NCI-H1694 treated with DMSO at 0.1 percent for 48 hours (cell line): ENCODE measurements around the gene KANSL2.
"Not testable (repeated sequence)": the region's sequence is repeated elsewhere in the genome, so short reads cannot be mapped to it uniquely, and the experiment has no call there.

Experiments
- DNase-seq: peaks from one replicate; lab custom pipeline; 2025; lab: John Stamatoyannopoulos, UW

KANSL2 gene, protein sequence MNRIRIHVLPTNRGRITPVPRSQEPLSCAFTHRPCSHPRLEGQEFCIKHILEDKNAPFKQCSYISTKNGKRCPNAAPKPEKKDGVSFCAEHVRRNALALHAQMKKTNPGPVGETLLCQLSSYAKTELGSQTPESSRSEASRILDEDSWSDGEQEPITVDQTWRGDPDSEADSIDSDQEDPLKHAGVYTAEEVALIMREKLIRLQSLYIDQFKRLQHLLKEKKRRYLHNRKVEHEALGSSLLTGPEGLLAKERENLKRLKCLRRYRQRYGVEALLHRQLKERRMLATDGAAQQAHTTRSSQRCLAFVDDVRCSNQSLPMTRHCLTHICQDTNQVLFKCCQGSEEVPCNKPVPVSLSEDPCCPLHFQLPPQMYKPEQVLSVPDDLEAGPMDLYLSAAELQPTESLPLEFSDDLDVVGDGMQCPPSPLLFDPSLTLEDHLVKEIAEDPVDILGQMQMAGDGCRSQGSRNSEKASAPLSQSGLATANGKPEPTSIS

DNA sequence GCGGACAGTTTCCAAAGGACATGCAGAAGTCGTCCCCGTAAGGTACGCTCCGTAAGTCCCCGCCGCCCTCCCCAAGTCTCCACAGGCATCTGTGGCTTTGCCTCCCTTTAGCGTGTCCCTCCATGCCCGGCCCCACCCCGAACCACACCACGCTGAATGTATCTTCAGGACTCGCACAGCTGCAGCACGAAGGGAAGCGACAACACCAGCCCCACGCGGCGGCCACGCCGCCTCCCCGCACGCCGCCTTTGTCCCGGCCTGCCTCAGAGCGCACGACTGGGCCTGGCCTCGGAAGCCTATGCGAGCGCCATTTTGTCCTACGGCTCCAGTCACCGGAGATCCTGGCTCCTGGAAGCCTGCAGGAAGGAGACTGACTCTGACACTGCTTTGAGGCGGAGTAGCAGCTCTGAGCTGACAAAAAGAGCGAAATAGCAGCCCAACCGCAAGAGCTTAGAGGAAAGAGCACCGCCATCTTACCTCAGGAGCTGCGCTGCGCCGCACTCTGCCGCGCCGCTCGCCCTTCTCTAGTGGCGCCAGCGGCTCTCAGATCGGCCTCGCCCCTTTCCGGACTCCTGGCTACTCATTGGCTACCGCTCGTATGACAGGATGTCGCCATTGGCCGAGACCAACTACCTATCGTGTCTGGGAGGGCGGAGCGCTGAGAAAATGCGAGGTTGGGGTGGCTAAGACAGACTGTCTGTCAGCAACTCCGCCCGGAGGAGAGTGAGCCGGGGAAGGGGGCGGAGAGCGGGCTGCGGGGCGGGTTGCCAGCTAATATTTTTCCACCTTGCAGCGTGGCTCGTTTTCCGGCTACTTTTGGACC lies at the start of gene KANSL2:
Gene KANSL2, minus strand, starts transcription at position 529 of the 823 bp plus-strand sequence. CDS start 606 bp downstream, outside the sequence.
- DNase-seq = peak; percentile 95

DNA sequence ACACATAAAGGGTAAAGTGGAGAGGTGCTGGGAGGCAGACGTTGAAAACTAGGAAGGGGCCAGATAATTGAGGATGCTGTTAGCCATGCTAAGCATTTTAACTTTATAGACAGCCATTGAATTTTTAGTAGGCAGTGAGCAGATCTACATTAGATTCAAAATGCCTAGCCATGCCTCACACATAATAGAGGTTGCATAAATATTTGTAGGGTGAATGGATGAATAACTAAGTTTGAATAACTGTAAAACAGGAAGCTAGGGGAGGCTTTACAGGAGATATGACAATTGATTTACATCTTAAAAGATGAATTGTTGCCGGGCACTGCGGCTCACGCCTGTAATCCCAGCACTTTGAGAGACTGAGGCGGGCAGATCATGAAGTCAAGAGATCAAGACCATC lies 46.8 kb upstream of the KANSL2 start:
- no peak for DNase-seq

DNA sequence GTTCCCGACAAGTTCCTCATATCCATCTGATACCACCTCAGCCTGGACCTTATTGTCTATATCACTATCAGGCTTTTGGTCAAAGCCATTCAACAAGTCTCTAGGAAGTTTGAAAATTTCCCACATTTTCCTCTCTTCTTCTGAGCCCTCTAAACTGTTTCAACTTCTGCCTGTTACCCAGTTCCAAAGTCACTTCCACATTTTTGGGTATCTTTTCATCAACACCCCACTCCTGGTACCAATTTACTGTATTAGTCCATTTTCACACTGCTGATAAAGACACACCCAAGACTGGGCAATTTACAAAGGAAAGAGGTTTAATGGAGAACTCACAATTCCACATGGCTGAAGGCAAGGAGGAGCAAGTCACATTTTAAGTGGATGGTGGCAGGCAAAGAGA lies 38.7 kb upstream of the KANSL2 start:
- not testable (repeated sequence) for DNase-seq

DNA sequence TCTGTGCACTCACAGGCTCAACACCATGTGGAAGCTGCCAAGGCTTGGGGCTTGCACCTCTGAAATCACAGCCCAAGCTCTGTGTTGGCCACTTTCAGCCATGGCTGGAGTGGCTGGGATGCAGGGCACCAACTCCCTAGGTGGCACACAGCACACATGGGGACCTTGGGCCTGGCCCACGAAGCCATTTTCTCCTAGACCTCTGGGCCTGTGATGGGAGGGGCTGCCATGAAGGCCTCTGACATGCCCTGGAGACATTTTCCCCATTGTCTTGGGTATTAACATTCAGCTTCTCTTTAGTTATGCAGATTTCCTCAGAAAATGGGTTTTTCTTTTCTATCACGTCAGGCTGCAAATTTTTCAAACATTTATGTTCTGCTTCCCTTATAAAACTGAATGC lies 38.1 kb upstream of the KANSL2 start:
- not testable (repeated sequence) for DNase-seq

DNA sequence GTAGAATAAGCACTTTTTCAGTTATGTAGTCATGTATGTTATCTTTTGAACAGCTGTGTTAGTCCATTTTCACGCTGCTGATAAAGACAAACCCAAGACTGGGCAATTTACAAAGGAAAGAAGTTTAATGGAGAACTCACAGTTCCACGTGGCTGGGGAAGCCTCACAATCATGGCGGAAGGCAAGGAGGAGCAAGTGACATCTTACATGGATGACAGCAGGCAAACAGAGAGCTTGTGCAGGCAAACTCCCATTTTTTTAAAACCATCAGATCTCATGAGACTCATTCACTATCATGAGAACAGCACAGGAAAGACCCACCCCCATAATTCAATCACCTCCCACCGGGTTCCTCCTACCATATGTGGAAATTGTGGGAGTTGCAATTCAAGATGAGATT lies 37.0 kb upstream of the KANSL2 start:
- not testable (repeated sequence) for DNase-seq

DNA sequence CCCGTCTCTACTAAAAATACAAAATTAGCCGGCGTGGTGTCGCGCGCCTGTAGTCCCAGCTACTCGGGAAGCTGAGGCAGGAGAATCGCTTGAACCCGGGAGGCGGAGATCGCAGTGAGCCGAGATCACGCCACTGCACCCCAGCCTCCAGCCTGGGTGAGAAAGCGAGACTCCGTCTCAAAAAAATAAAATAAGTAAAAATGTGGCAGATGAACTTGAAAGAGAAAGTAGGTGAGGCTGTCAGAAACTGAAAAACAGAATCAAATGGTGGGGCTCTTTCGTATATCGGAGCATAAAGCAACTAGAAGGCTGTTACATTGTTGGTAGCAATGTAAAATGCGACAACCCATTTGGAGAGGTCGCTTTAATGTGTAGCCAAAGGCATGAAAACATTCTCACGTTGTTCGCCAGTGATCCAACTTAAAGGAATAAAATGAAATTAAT lies 35.2 kb upstream of the KANSL2 start:
- no peak for DNase-seq

DNA sequence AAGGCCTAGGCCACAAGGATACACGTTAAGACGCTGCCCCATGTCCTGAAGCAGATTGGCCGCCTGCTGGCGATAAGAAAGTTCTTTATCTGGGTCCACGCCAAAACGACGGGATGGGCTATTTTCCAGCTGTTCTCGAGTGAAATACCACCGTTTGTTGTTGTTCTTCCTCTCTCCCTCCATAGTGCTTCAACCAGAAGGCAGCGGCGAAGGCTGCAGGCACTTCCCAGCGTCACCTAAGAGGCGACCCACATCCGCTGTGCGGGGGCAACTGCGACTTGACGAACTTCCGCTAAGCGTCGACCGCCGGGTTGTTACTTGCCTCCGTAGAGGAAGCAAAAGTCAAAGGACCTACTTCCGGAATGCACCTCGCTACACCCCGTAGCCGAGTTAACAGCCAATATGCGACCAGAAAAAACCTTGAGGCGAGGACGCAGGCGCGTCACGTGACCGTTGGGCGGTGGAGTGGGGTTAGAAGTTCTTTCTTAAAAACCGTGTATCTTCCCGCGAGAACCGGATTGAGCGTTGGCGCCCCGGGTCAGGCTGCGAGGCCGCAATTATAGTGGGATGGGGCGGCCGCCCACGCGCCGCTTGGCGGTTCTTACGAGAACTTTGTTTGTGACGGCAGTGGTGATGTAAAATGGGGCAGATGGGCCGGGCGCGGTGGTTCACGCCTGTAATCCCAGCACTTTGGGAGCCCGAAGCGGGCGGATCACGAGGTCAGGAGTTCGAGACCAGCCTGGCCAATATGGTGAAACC lies 34.6 kb upstream of the KANSL2 start, which contains the start of gene CCNT1:
Gene CCNT1, minus strand, starts transcription at position 215 of the 759 bp plus-strand sequence. Its CDS starts 32 bp downstream, at position 183.
- peak; percentile 97 for DNase-seq

DNA sequence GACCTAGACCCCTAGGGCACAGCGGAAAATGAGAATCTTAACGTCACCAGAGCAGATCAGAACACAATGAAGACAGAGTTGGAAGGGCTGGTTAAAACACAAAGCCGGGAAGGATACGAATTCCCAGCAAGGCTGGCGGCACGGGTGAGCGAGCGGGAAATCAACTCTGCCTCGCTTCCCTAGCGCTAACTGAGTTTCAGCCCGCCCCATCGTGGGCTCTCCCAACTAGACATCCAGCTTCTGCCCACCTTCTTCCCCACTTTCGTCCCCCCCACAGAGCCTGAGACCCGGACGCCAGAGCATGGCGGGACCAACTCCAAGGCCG lies 34.1 kb upstream of the KANSL2 start:
- no peak for DNase-seq

DNA sequence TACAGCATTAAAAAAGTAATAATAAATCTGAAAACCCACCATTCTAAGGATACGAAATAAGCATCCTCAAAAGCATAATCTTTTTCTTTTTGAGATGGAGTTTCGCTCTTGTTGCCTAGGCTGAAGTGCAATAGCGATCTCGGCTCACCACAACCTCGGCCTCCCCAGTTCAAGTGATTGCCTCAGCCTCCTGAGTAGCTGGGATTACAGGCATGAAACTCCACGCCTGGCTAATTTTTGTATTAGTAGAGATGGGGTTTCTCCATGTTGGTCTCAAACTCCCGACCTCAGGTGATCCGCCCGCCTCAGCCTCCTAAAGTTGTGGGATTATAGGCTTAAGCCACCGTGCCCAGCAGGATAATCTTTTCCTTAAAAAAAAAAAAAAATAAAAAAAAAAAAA lies 30.2 kb upstream of the KANSL2 start:
- DNase-seq = no peak

DNA sequence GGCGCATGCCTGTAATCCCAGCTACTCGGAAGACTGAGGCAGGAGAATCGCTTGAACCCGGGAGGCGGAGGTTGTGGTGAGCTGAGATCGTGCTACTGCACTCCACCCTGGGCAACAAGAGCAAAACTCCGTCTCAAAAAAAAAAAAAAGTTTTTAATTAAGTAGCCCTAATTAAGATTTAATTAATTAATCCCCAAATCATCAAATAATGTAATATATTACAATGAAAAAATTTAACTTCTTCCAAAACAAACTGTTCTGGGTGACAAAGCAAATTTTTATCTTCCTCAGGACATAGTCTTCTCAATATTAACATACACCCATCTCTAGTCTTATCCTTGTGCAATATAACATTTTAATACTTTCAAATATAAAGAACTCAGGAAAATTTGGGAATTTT lies 16.8 kb upstream of the KANSL2 start:
- DNase-seq = not testable (repeated sequence)

DNA sequence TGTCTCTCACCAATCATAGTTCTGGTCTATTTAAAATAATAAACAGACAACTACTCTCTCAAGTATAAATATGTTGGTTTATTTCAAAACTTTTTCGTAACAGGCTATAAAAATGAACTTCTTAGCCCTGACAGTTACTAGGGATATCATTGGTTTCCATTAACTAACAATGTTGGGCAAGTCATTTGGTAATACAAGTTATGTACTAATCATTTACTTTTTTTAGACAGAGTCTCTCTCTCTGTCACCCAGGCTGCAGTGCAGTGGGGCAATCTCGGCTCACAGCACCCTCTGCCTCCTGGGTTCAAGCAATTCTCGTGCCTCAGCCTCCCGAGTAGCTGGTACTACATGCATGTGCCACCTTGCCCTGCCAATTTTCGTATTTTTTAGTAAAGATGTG lies 14.6 kb upstream of the KANSL2 start:
- no peak for DNase-seq

DNA sequence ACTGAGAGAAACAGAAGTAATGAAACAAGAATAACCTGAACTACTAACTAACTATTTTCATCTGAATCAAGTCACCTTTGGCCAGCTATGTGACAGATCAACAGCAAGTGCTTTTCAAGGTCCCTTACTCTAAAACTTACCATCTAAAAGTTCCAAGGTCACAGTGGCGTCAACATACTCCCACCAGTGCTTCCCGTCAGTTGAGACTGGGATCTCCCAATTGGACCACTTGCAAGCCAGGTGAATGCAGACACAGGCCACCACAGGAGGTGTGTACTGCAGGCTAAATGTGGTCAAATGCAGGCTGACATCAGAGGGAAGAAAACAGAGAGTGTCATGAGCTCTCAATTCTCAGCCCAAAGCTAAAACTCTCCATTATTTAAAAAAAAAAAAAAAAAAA lies 13.8 kb upstream of the KANSL2 start:
- DNase-seq = no peak

DNA sequence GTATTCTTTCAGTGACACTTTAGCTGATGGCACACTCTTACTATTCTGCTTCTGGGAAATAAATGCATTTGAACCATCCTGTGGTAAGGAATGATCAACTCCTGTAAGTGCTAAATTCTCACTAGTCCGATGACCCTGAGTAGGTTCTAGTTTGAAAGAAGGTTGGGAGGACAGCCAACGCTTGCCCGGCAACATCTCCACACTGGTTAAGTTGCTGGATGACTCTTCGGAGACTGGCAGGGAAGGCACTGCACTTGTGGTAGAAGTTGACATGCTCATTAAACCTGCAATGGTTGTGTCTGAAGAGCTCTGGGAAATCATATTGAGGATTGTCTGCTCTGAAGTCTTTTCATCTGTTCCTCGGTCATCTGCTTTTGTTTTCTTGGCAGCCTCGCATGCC lies 12.0 kb upstream of the KANSL2 start:
- DNase-seq = no peak

DNA sequence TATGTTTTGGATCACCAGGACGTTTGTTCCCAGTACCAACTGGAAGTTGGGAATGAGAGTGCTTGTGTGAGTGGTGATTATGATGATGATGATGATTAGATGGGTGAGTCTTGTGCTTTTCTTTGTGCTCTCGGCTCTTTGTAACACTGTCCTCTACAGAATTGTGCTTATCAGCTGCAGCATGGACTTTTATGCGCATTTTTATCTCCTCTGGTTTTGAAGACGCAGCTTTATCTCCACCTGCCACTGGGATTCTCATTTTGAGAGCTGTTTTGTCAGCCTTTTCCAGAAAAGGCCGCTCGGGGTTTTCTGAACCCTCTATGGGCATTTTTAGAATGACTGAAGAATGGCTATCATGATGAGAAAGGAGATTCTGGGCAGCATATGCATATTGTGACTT lies 11.5 kb upstream of the KANSL2 start:
- no peak for DNase-seq

DNA sequence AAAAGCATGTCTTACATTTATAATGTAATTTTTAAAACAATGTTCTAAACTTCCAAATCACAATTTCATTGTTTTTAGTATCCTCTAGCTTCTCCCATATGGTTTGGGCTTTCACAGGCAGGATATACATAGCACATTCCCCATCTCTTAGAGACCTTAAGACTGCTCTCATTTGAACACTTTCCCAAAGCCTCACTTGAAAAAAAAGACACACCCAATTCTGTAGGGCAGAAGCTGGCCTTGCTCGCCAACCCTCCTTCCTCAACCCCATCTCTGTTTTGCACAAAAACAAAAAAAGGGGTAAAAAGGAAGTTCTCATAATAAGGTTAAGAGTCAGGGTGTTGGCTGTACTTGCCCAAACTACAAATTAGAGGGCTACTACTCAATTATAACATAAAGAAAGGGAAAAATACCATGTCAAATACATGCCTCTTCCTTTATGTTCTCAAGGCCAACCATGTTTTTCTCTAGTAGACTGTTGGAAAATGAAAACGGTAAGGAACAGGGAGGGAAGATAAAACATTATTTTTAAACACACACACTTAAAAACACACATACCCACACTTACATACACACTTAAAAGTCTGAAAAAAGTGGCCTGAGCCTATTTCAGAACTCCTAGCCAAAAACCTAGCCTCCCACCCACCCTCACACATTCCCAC lies 9.9 kb upstream of the KANSL2 start:
- no peak for DNase-seq

DNA sequence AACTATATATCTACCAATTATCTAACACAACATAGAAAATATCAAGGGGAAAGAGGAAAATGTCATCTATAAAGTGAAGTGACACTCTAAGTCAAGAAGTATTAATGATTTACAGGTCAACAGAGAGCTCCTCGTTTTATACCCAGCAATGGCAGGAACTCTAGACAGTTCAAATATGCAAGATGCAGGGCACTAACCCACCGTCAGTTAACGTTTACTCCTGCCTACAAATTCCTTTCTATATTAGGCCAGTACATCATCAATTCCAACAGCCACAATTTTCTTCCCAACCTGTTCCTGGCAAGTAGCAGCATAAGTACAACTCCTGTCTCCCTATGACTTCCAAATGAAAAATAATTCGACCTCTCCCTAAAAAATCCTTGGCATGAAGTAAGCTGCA lies 9.0 kb upstream of the KANSL2 start:
- no peak for DNase-seq

DNA sequence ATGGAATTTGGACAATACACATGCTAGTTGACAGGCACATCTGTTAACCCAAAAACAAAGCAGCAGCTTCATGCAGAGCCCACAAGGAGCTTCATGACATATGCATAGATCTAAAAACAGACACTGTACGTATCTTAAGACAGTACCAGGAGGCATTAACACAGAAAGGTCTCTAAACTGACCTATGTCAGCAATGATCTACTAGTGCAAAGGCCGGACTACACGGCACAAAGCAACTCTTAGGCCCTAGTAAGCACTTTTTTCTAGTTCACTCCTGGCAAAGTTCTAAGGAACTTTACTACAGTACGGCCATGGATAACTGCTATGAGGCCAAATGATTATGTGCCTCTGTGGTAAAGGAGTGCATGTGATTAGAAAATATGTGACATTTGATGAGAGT lies 8.4 kb upstream of the KANSL2 start:
- DNase-seq = no peak

DNA sequence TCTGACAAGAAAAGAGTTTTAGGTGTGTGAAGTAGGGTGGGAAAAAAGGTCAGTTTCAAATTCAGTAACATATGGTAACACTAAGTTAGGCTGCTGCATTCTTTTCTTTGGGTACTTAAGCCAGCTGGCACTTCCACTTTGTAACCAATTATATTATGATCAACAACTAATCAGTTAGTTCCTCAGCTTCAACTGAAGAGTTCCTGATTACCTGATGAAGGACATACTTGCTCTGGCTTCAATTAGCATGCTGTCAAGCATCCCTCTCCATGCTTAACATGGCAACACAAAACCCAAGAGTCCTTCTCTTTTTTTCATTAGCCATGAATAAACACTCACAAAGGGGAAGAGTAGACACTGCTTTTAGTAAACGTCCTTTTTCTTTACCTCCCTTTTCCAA lies 6.8 kb upstream of the KANSL2 start:
- no peak for DNase-seq

DNA sequence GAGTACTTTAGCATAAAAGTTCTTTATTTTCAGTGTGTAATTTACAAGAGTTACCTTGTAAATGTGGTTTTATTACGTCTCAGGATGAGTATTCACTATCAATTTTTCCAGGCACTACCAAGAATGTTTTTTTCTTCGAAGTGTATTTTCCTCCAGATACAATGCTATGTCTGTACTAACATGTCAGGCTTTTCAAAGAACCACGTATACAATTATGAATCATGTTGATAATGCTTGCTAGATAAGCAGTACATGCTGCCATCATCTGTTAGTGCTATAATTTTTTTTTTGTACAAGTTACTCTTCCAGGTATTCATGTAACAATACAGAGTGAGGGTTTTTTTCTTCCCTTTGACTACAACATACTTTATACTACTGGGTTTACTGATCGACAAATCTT lies 5.6 kb upstream of the KANSL2 start:
- no peak for DNase-seq

DNA sequence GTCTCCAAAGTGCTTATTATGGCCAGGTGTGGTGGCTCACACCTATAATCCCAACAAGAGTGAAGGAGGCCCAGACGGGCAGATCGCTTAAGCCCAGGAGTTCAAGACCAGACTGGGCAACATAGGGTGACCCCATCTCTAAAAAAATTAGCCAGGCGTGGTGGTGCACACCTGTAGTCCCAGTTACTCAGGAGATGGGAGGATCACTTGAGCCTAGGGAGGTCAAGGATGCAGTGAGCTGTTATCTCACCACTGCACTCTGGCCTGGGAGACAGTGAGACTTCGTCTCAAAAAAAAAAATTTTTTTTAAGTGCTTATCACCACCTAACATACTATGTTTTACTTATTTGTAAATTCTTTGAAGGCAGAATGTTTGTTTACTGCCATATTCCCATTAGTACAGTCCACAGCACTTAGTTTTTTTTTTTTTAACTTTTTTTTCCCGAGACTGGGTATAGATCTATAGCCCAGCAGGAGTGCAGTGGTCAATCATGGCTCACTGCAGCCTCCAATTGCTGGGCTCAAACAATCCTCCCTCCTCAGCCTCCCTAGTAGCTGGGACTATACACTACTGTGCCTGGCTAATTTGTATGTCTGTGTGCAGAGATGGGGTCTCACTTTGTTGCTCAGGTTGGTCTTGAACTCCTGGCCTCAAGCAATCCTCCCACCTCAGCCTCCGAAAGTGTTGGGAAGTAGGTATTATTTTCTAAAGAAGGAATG lies 4.7 kb upstream of the KANSL2 start:
- no peak for DNase-seq

DNA sequence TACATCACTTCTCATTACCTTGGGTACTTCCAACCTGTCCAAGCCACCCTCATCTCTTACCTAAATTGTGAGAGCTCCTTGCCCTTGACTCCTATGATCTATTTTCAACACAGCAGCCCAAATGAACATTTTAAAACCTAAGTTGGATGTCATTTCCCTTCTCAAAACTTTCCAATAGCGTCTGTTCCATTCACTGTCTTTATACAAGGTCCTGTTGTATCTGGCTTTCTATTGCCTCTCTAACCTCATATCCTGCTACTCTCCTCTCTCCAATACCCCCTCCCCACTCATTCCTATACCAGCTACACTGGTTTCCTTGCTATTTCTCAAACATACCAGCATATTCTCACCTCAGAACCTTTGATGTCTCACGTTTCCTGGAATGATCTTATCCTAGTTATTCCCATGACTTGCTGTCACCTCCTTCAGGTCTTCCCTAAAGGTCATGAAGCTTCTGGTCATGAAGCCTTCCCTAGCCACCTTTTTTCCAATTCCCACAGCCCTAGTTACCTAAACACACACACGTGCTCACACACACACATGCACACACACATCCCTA lies 4.1 kb upstream of the KANSL2 start:
- no peak for DNase-seq
